GM12873 (cell line): ENCODE results near the gene PP2D1.

Experiments used
- TF ChIP-seq, protein P1 (sequence below): IDR thresholded peaks from 2 replicates; pipeline ENCODE4 v1.5.1; 2012; ENCODE audit warnings: low read depth, mild to moderate bottlenecking, moderate library complexity, low read length, control low read depth; ENCODE audit not compliant: insufficient read depth; ENCODE audit errors: missing control alignments

The PP2D1 gene

DNA sequence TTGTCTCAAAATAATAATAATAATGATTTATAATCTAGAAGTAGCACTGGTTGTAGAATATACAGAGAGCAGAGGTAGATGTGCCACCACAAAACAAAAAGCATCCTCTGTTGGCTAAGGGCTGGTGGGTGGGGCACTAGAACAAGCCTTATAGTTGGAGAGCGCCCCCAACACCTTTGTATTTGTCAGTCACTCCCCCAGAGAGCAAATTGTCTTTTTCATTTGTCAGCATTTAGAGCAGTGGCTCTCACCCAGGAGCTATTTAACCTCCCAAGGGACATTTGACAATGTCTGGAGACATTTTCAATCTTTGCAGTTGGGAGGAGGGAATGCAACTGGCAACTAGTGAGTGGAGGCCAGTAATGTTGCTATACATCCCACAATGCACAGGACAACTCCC, 34.5 kb upstream of the PP2D1 start:
- TF ChIP-seq, protein P1, sequence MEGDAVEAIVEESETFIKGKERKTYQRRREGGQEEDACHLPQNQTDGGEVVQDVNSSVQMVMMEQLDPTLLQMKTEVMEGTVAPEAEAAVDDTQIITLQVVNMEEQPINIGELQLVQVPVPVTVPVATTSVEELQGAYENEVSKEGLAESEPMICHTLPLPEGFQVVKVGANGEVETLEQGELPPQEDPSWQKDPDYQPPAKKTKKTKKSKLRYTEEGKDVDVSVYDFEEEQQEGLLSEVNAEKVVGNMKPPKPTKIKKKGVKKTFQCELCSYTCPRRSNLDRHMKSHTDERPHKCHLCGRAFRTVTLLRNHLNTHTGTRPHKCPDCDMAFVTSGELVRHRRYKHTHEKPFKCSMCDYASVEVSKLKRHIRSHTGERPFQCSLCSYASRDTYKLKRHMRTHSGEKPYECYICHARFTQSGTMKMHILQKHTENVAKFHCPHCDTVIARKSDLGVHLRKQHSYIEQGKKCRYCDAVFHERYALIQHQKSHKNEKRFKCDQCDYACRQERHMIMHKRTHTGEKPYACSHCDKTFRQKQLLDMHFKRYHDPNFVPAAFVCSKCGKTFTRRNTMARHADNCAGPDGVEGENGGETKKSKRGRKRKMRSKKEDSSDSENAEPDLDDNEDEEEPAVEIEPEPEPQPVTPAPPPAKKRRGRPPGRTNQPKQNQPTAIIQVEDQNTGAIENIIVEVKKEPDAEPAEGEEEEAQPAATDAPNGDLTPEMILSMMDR: no peak

GRCh38 chr3:20043825-20044224, 31.8 kb upstream of the PP2D1 start:
- TF ChIP-seq, protein P1: no peak

DNA sequence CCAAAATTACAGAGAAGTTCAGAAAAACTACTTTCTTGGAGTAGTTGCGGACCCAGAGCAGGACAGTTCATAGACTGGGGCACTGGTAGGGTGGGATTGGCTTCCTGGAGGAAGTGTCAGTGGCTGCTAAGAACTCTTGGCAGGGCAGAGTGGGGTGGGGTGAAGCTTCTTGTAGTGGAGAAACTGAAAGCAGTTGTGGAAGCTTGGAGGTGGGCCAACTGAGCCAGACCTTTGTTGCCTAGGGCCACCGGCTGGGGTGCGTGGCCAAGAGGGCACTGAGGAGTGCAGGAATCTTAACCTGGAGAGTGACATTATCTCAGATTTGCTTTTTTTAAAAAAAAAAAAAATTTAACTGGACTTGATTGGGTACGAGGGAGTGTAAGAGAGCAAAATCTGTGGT, 31.3 kb upstream of the PP2D1 start:
- TF ChIP-seq, protein P1: no peak

- TF ChIP-seq, protein P1: no peak
These were observed 30.3 kb upstream of the PP2D1 start for GRCh38 chr3:20042331-20042730.

- TF ChIP-seq, protein P1: no peak
These were observed 29.2 kb upstream of the PP2D1 start for GRCh38 chr3:20041197-20041780.

DNA sequence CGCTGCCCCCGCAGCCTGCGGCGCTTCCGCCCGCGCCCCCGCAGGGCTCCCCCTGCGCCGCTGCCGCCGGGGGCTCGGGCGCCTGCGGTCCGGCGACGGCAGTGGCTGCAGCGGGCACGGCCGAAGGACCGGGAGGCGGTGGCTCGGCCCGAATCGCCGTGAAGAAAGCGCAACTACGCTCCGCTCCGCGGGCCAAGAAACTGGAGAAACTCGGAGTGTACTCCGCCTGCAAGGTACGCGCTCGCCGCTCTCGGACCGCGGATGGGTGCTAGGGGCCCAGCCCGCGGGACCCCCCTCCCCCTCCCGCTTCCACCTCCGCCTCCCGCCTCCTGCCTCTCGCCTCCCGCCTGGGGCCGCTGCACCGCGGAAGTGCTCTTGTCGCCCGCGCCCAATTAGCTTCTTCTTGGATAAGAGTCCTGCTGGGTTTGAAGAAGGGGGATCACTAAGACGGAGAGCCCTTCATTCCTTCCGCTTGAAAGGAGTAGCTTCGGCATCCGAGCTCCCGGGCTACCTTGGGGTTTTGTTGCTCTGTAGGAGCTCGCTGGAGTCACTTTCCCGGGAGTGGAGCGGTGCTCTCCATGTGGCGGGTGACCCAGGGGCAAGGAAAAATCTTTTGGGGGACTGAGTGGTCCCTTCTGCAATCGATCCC, 28.6 kb upstream of the PP2D1 start:
- TF ChIP-seq, protein P1: no peak

DNA sequence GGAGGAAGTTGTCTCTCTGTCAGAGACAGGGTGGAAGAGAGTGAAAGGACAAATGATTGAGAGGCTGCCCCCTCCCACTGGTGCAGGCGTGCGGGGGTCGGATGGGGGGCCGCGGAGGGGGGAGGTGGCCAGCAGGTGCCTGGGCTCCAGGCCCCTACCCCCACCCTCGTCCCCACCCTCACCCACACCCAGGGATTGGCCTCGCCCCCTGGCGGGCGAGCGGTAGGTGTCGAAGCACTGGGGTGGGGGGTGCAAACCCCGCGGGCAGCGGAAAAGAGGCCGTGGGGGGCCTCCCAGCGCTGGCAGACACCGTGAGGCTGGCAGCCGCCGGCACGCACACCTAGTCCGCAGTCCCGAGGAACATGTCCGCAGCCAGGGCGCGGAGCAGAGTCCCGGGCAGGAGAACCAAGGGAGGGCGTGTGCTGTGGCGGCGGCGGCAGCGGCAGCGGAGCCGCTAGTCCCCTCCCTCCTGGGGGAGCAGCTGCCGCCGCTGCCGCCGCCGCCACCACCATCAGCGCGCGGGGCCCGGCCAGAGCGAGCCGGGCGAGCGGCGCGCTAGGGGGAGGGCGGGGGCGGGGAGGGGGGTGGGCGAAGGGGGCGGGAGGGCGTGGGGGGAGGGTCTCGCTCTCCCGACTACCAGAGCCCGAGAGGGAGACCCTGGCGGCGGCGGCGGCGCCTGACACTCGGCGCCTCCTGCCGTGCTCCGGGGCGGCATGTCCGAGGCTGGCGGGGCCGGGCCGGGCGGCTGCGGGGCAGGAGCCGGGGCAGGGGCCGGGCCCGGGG, 27.9 kb upstream of the PP2D1 start, which contains the start of gene KAT2B:
KAT2B (plus strand) TSS at position 682 of the 783 bp plus-strand sequence; CDS start at position 714, 32 bp downstream.
- TF ChIP-seq, protein P1: peak; percentile 65
